HL-60 (cell line): Measurements from ENCODE around the gene CBLB.

ENCODE experiments used
- CTCF ChIP-seq: IDR thresholded peaks from one replicate; pipeline ENCODE4 v1.5.1; 2011; ENCODE audit warnings: low read length, control low read depth, inconsistent platforms; ENCODE audit not compliant: insufficient read depth
- POLR2AphosphoS5 ChIP-seq: IDR thresholded peaks from 2 replicates; pipeline ENCODE4 v1.6.1; 2012; ENCODE audit warnings: low read depth
- REST ChIP-seq: IDR thresholded peaks from 2 replicates; pipeline ENCODE4 v1.6.1; 2012; ENCODE audit warnings: low read depth; ENCODE audit not compliant: insufficient replicate concordance
- SPI1 ChIP-seq: IDR thresholded peaks from 2 replicates; pipeline ENCODE4 v1.6.1; 2012; ENCODE audit warnings: low read depth, mild to moderate bottlenecking, borderline replicate concordance

GRCh38 chr3:105767776-105768175, 101.0 kb downstream of the CBLB start:
- TF ChIP-seq CTCF (no peak), POLR2AphosphoS5 (no peak), REST (no peak), SPI1 (no peak)
